ENCODE measurements around the gene AP5Z1. TPM values are rescaled to one million over a fixed set of nuclear protein-coding genes. Genes with fewer than 3 reads are reported as not detected.

The AP5Z1 gene
- total and polyA plus RNA-seq, 2 donors (not counting 1 experiment from before 2014, with no cell fraction given) = 99.7 to 113 TPM

- no peaks in the 10 kb centered on the region for H3K27me3 ChIP-seq (replicated peaks in 1 of 4; ENCODE audit: control extremely low read depth in 1 of 4, control insufficient read depth in 3 of 4, insufficient read depth in 4 of 4, low read length in 3 of 4)
- no peak overlapping the region for H3K4me3 Mint-ChIP-seq
- no peaks in the 10 kb centered on the region for H3K9me3 Mint-ChIP-seq (ENCODE audit: insufficient read depth)
- H3K4me1 ChIP-seq (ENCODE audit: control insufficient read depth in 2 of 2, insufficient read depth in 2 of 2, low read length in 2 of 2) = peaks cover 0 to 11% of the 10 kb centered on the region in 2 donors
- no peak for ATAC-seq (ENCODE audit: low read depth)
- CTCF ChIA-PET = interaction anchor here (1.9 kb wide), 1 partner anchor 147 kb away, joined by 5 read pairs; no protein-coding TSS in a partner anchor
- H3K4me1 Mint-ChIP-seq = peaks cover 9% of the 10 kb centered on the region
- 98% methylated on average over 19 of the region's 19 CpGs for WGBS (ENCODE audit: insufficient coverage)
- H4K20me1 ChIP-seq (ENCODE audit: control insufficient read depth, insufficient read depth, low read length, poor library complexity, severe bottlenecking) = peaks cover 23% of the 10 kb centered on the region
- H3K27me3 Mint-ChIP-seq = no peaks in the 10 kb centered on the region
- POLR2A ChIA-PET = no interaction called here
- no peak overlapping the region for H3K27ac Mint-ChIP-seq
- no peaks in the 10 kb centered on the region for H3K9me3 ChIP-seq (ENCODE audit: control extremely low read depth in 1 of 3, control insufficient read depth in 2 of 3, insufficient read depth in 1 of 3, low read length in 2 of 3)
- peaks cover 0 to 76% of the 10 kb centered on the region in 2 experiments for H3K36me3 ChIP-seq (replicated peaks in 1 of 2; ENCODE audit: control extremely low read depth in 1 of 2, control insufficient read depth in 1 of 2, extremely low read depth in 1 of 2, insufficient read depth in 2 of 2, low read length in 1 of 2)
- TF ChIP-seq, protein P1, sequence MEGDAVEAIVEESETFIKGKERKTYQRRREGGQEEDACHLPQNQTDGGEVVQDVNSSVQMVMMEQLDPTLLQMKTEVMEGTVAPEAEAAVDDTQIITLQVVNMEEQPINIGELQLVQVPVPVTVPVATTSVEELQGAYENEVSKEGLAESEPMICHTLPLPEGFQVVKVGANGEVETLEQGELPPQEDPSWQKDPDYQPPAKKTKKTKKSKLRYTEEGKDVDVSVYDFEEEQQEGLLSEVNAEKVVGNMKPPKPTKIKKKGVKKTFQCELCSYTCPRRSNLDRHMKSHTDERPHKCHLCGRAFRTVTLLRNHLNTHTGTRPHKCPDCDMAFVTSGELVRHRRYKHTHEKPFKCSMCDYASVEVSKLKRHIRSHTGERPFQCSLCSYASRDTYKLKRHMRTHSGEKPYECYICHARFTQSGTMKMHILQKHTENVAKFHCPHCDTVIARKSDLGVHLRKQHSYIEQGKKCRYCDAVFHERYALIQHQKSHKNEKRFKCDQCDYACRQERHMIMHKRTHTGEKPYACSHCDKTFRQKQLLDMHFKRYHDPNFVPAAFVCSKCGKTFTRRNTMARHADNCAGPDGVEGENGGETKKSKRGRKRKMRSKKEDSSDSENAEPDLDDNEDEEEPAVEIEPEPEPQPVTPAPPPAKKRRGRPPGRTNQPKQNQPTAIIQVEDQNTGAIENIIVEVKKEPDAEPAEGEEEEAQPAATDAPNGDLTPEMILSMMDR (IDR thresholded peaks at IDR 0.05) = no peak
- no peak for TF ChIP-seq EZH2 (IDR thresholded peaks at IDR 0.05; ENCODE audit: borderline replicate concordance, insufficient read depth, low read depth, low read length, poor library complexity, severe bottlenecking)
- H3K27ac ChIP-seq (ENCODE audit: low read length in 2 of 2) = no peak overlapping the region
- intact Hi-C loops (cut with micrococcal nuclease) = no loop called here
- no peak overlapping the region for H3K4me2 ChIP-seq (replicated peaks; ENCODE audit: low read depth, low read length, poor library complexity, severe bottlenecking)
- H3K4me3 ChIP-seq (ENCODE audit: control extremely low read depth in 1 of 5, extremely low read depth in 1 of 5, insufficient read depth in 1 of 5, low read depth in 2 of 5, low read length in 4 of 5) = no peak overlapping the region
- no peak overlapping the region for H3K9ac ChIP-seq (ENCODE audit: low read length)
- DNase-seq = no peak
- peaks cover 42% of the 10 kb centered on the region for H3K79me2 ChIP-seq (ENCODE audit: control insufficient read depth, insufficient read depth, low read length)
- no peak overlapping the region for H2AFZ ChIP-seq (ENCODE audit: insufficient read depth, low read depth, low read length, poor library complexity, severe bottlenecking)
Measured at GRCh38 chr7:4758111-4758510, 17.3 kb upstream of the AP5Z1 start.

- Mint-ChIP-seq H3K27ac (no peak overlapping the region), H3K27me3 (no peaks in the 10 kb centered on the region), H3K4me3 (no peak overlapping the region), H3K4me1 (peaks cover 5% of the 10 kb centered on the region), H3K9me3 (ENCODE audit: insufficient read depth) (no peaks in the 10 kb centered on the region)
- ChIA-PET POLR2A (no interaction called here), CTCF (interaction anchor here (1.9 kb wide), 1 partner anchor 147 kb away, joined by 5 read pairs; no protein-coding TSS in a partner anchor)
- no peaks in the 10 kb centered on the region for H3K9me3 ChIP-seq (ENCODE audit: control extremely low read depth in 1 of 3, control insufficient read depth in 2 of 3, insufficient read depth in 1 of 3, low read length in 2 of 3)
- DNase-seq = no peak
- peaks cover 0 to 82% of the 10 kb centered on the region in 2 experiments for H3K36me3 ChIP-seq (replicated peaks in 1 of 2; ENCODE audit: control extremely low read depth in 1 of 2, control insufficient read depth in 1 of 2, extremely low read depth in 1 of 2, insufficient read depth in 2 of 2, low read length in 1 of 2)
- H3K4me2 ChIP-seq (replicated peaks; ENCODE audit: low read depth, low read length, poor library complexity, severe bottlenecking) = no peak overlapping the region
- no peak for ATAC-seq (ENCODE audit: low read depth)
- whole genome bisulfite sequencing (ENCODE audit: insufficient coverage) = 97% methylated on average over 29 of the region's 29 CpGs
- intact Hi-C loops (cut with micrococcal nuclease) = no loop called here
- no peak for TF ChIP-seq EZH2 (IDR thresholded peaks at IDR 0.05; ENCODE audit: borderline replicate concordance, insufficient read depth, low read depth, low read length, poor library complexity, severe bottlenecking)
- TF ChIP-seq, protein P1 (IDR thresholded peaks at IDR 0.05) = no peak
- no peak overlapping the region for H3K9ac ChIP-seq (ENCODE audit: low read length)
- peaks cover 0 to 6% of the 10 kb centered on the region in 2 donors for H3K4me1 ChIP-seq (ENCODE audit: control insufficient read depth in 2 of 2, insufficient read depth in 2 of 2, low read length in 2 of 2)
- no peak overlapping the region for H3K4me3 ChIP-seq (ENCODE audit: control extremely low read depth in 1 of 5, extremely low read depth in 1 of 5, insufficient read depth in 1 of 5, low read depth in 2 of 5, low read length in 4 of 5)
- H4K20me1 ChIP-seq (ENCODE audit: control insufficient read depth, insufficient read depth, low read length, poor library complexity, severe bottlenecking) = peaks cover 22% of the 10 kb centered on the region
- no peak overlapping the region for H2AFZ ChIP-seq (ENCODE audit: insufficient read depth, low read depth, low read length, poor library complexity, severe bottlenecking)
- no peaks in the 10 kb centered on the region for H3K27me3 ChIP-seq (replicated peaks in 1 of 4; ENCODE audit: control extremely low read depth in 1 of 4, control insufficient read depth in 3 of 4, insufficient read depth in 4 of 4, low read length in 3 of 4)
- peaks cover 35% of the 10 kb centered on the region for H3K79me2 ChIP-seq (ENCODE audit: control insufficient read depth, insufficient read depth, low read length)
- no peak overlapping the region for H3K27ac ChIP-seq (ENCODE audit: low read length in 2 of 2)
Measured at GRCh38 chr7:4758791-4759190, 16.6 kb upstream of the AP5Z1 start.

All from B cell (primary cell).